ENCODE results near the gene PNLIPRP2. TPM values are rescaled to one million over a fixed set of nuclear protein-coding genes. Genes with fewer than 3 reads are reported as not detected.

PNLIPRP2 gene
- total RNA-seq, 2 experiments from 2014 or later = not detected

- Mint-ChIP-seq H3K27me3 (ENCODE audit: low read depth) (peaks cover 18% of the 10 kb centered on the region), H3K27ac (no peak overlapping the region), H3K4me1 (ENCODE audit: low read depth) (no peaks in the 10 kb centered on the region), H3K4me3 (no peak overlapping the region), H3K36me3 (ENCODE audit: low read depth) (no peaks in the 10 kb centered on the region), H3K9me3 (ENCODE audit: insufficient read depth) (no peaks in the 10 kb centered on the region)
- POLR2A ChIA-PET = no interaction called here
- DNase-seq (no peak), ATAC-seq (no peak)
- CTCF ChIA-PET = interaction anchor here (1.6 to 2.0 kb wide), 2 partner anchors 96 to 98 kb away, joined by 3 to 4 read pairs; no protein-coding TSS in a partner anchor
Observed at GRCh38 chr10:116690356-116691322, 69.9 kb downstream of the PNLIPRP2 start.

DNA sequence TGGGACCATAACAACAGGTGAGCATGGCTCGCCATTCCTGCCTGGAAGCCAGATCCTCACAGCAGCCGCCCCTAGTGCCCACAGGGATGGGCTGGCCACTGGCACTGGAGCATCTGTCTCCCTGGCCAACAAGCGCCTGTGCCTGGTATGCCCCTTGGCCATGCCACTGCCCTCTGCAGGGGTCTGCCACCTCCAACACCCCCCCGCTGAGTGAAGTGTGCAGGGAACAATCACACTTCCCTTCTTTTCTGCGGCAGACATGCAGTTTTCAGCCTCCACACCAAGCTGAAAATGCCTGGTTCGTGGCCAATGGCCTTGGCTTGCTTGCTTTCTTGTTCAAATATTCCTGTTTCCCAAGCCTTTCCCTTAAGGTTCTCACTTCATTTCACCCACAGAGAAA lies 70.9 kb downstream of the PNLIPRP2 start:
- no peak overlapping the region for H3K4me3 Mint-ChIP-seq
- no peak for DNase-seq
- H3K36me3 Mint-ChIP-seq (ENCODE audit: low read depth) = no peaks in the 10 kb centered on the region
- ATAC-seq = no peak
- CTCF ChIA-PET = interaction anchor here (1.2 kb wide), 2 partner anchors 10 to 97 kb away, joined by 4 to 5 read pairs; no protein-coding TSS in a partner anchor
- H3K4me1 Mint-ChIP-seq (ENCODE audit: low read depth) = no peaks in the 10 kb centered on the region
- peaks cover 20% of the 10 kb centered on the region for H3K27me3 Mint-ChIP-seq (ENCODE audit: low read depth)
- H3K9me3 Mint-ChIP-seq (ENCODE audit: insufficient read depth) = no peaks in the 10 kb centered on the region
- POLR2A ChIA-PET = no interaction called here
- H3K27ac Mint-ChIP-seq = no peak overlapping the region

DNA sequence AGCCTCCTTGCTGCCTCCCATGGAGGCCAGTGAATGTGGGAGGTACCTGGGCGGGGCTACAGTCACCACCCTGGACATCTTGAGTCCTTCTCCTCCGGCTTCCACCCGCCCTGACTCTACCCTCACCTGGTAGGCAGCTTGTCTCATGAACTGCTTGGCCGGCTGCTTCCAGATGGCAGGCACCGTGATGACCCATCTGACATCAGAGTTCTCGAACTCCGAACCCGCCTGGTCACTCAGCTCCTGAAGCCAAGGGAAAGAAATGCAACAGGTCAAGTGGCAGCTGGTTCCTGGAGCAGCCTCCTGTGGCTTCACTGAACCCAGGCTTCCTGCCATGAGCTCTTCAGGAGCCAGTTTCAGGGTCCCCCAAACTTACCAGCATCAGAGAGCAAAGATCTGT lies 71.5 kb downstream of the PNLIPRP2 start:
- ATAC-seq (no peak), DNase-seq (no peak)
- ChIA-PET CTCF (interaction anchor here (1.2 kb wide), 2 partner anchors 10 to 96 kb away, joined by 4 to 5 read pairs; no protein-coding TSS in a partner anchor), POLR2A (no interaction called here)
- Mint-ChIP-seq H3K4me3 (no peak overlapping the region), H3K27ac (no peak overlapping the region), H3K36me3 (ENCODE audit: low read depth) (no peaks in the 10 kb centered on the region), H3K4me1 (ENCODE audit: low read depth) (no peaks in the 10 kb centered on the region), H3K27me3 (ENCODE audit: low read depth) (peaks cover 20% of the 10 kb centered on the region), H3K9me3 (ENCODE audit: insufficient read depth) (no peaks in the 10 kb centered on the region)

DNA sequence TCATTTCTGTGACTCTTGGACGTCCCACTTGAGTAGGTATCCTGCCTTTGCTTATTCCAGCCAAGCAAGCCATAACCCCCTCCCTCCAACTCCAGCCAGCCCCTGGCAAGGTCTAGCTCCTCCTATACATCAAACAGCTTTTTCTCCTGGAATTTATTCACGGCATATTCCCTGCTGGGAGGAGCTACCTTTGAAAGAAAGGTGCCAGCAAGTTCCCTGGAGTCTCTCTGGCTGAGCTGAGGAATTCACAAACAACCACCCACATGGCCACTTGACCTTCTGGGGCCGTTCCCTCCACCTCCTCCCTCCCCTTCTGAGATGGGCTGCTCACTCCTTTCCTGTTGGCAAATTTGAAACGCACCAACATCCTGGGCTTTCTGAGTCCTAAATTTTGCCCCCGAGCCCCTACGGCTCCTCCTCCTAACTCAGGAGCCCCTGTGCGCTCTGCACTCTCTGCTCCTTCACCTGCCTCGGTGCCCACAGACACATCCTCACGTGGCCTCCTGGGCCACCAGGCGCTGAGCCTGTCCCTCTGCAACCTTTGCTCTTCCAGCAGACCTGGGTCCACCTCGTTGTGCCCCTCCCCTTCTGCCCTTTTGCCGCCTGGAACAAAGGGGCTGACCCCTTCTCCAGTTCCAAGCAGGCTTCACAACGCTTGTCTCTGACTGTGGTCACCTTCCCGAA lies 73.6 kb downstream of the PNLIPRP2 start:
- no peaks in the 10 kb centered on the region for H3K4me1 Mint-ChIP-seq (ENCODE audit: low read depth)
- ChIA-PET POLR2A (no interaction called here), CTCF (no interaction called here)
- no peak overlapping the region for H3K4me3 Mint-ChIP-seq
- H3K27me3 Mint-ChIP-seq (ENCODE audit: low read depth) = peaks cover 21% of the 10 kb centered on the region
- no peaks in the 10 kb centered on the region for H3K9me3 Mint-ChIP-seq (ENCODE audit: insufficient read depth)
- no peaks in the 10 kb centered on the region for H3K36me3 Mint-ChIP-seq (ENCODE audit: low read depth)
- H3K27ac Mint-ChIP-seq = no peak overlapping the region
- ATAC-seq (no peak), DNase-seq (no peak)

Other genes starting within 250 kb of the PNLIPRP2 start
- gene PNLIPRP3, start 193.1 kb upstream of the PNLIPRP2 start, total RNA-seq = not detected
- gene PNLIP, start 75.0 kb upstream of the PNLIPRP2 start, total RNA-seq = not detected
- gene PNLIPRP1, start 30.0 kb upstream of the PNLIPRP2 start, total RNA-seq = not detected
- gene HSPA12A, start 121.6 kb downstream of the PNLIPRP2 start, total RNA-seq = not detected
- gene ENO4, start 228.5 kb downstream of the PNLIPRP2 start, total RNA-seq = not detected